ENCODE data around the gene PGM2.

The PGM2 gene

GRCh38 chr4:37793562-37793961 is 32.9 kb upstream of the PGM2 start:
- no peak overlapping the region for H3K4me3 ChIP-seq (ENCODE audit: low read depth, low read length)
- TF ChIP-seq, protein P1, sequence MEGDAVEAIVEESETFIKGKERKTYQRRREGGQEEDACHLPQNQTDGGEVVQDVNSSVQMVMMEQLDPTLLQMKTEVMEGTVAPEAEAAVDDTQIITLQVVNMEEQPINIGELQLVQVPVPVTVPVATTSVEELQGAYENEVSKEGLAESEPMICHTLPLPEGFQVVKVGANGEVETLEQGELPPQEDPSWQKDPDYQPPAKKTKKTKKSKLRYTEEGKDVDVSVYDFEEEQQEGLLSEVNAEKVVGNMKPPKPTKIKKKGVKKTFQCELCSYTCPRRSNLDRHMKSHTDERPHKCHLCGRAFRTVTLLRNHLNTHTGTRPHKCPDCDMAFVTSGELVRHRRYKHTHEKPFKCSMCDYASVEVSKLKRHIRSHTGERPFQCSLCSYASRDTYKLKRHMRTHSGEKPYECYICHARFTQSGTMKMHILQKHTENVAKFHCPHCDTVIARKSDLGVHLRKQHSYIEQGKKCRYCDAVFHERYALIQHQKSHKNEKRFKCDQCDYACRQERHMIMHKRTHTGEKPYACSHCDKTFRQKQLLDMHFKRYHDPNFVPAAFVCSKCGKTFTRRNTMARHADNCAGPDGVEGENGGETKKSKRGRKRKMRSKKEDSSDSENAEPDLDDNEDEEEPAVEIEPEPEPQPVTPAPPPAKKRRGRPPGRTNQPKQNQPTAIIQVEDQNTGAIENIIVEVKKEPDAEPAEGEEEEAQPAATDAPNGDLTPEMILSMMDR (IDR thresholded peaks at IDR 0.05; ENCODE audit: borderline replicate concordance, insufficient read depth, low read depth, low read length): peak; percentile 54; the same call in 1 of the 2 replicates

GRCh38 chr4:37794056-37794455 is 32.4 kb upstream of the PGM2 start:
- TF ChIP-seq, protein P1 (IDR thresholded peaks at IDR 0.05; ENCODE audit: borderline replicate concordance, insufficient read depth, low read depth, low read length): no peak
- H3K4me3 ChIP-seq (ENCODE audit: low read depth, low read length): no peak overlapping the region

DNA sequence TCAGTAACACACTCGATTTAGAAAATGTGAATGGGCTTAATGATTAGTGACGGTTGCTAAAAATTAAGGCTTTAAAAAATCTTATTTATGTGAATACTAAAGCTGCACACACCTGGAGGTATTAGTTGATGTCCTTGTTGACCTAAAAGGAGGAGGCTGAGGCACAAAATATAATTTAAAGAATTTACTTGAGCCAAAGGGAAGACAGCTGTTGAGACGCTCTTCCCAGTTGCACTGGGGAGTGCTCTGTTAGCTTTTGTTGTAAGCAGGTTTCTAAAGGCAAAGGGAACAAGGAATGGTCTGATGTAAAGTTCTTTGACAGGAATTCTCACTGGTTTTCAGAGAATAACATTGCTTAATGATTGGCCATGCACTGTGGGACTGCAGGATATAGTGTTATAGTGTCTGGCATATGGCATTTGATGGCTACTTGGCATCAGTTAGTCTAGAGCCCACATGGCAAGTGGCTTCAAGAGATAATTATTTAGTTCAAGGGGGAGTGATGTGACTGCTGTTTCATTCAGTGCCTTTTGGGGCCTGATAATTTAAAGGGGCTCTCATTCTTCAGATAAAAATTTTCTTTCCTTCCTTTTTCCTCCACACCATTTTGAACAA is 30.8 kb upstream of the PGM2 start:
- TF ChIP-seq, protein P1 (IDR thresholded peaks at IDR 0.05; ENCODE audit: borderline replicate concordance, insufficient read depth, low read depth, low read length): no peak
- H3K4me3 ChIP-seq (ENCODE audit: low read depth, low read length): no peak overlapping the region

GRCh38 chr4:37797374-37797773 is 29.1 kb upstream of the PGM2 start:
- TF ChIP-seq, protein P1 (IDR thresholded peaks at IDR 0.05; ENCODE audit: borderline replicate concordance, insufficient read depth, low read depth, low read length): no peak
- H3K4me3 ChIP-seq (ENCODE audit: low read depth, low read length): no peak overlapping the region

DNA sequence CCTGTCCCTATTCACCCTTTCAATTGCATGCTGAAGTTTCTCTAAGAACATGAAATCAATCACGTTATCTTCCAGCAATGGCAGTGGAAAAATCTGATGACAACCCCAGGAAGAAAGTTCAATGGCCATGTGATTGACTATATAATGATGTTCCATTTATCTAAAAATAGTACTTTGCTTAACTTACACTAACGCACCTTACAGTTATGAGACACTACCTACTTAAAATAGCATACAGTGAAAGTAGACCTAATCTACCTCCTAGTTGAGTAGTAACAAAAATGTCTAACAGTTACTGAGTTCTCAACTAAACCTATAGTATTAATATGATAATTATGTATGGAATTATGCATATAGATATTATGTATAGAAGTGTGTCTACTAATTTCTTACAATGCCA is 28.6 kb upstream of the PGM2 start:
- TF ChIP-seq, protein P1 (IDR thresholded peaks at IDR 0.05; ENCODE audit: borderline replicate concordance, insufficient read depth, low read depth, low read length): no peak
- no peak overlapping the region for H3K4me3 ChIP-seq (ENCODE audit: low read depth, low read length)

DNA sequence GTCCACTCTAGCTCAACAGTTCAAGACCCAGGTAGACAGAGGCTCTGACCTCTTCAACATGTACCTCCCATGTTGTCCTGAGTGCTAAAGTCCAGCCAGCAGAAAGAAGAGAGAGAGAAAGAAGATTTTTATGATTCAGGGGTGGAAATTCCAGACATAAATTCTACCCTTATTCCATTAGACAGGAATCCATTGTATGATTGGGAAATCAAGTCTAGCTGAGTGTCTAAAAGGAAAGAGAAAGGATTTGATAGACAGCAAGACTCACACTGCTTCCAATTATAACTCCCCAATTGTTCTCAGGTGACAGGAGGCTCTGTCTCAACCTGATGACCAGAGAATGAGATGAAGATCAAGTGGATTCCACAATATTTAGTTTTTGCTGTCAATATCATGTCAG is 27.9 kb upstream of the PGM2 start:
- H3K4me3 ChIP-seq (ENCODE audit: low read depth, low read length): no peak overlapping the region
- TF ChIP-seq, protein P1 (IDR thresholded peaks at IDR 0.05; ENCODE audit: borderline replicate concordance, insufficient read depth, low read depth, low read length): no peak

DNA sequence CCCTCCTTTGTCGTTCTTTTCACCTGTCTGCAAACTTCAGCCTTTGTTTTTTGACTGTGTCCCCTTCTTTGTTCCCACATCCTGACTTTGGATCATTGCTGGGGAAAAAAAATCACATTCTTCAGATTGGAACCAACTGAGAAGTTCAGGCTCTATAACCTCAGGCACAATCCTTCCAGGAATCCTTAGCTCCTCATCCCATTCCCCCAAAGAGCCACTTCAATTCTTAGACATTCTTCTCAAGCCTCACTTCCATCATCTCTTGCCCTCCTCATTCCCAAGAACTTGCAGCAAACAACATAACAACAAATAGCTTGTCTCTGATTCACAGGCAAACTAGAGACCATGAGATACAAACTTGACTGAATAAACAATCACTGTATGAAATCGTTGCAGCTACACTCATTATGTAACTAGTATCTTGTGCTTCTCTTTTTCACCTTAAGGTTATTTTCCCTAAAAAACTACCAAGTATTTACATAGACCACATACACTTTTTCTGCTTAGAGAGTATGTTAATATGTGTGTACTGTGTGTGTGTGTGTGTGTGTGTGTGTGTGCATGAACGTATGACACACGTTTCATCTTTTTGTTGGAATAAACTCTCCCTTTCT is 26.4 kb upstream of the PGM2 start:
- TF ChIP-seq, protein P1 (IDR thresholded peaks at IDR 0.05; ENCODE audit: borderline replicate concordance, insufficient read depth, low read depth, low read length): no peak
- no peak overlapping the region for H3K4me3 ChIP-seq (ENCODE audit: low read depth, low read length)
